A549 (cell line): ENCODE measurements around the gene RPS2.

Experiments
- BHLHE40 ChIP-seq: IDR thresholded peaks from 2 replicates; pipeline ENCODE4 v1.6.1; 2012; ENCODE audit warnings: low read depth, low read length, inconsistent platforms
- CEBPB ChIP-seq, 2 experiments: fragments of >200 bp in 1 of 2; sonication (Bioruptor Twin) in 1 of 2; formaldehyde crosslinking in 1 of 2; IDR thresholded peaks; 2 replicates each; pipeline ENCODE4 v1.6.1; 2012 to 2016
- CTCF ChIP-seq: fragments of >200 bp; sonication (Bioruptor Twin); formaldehyde crosslinking; IDR thresholded peaks from 3 replicates; pipeline ENCODE4 v1.5.1; 2016
- EP300 ChIP-seq, 2 experiments: fragments of >200 bp; sonication (Bioruptor Twin); formaldehyde crosslinking; IDR thresholded peaks; 2 replicates in 1 of 2; 3 replicates in 1 of 2; pipeline ENCODE4 v1.6.1; 2016 to 2017
- FOSL2 ChIP-seq, 2 experiments: fragments of 450-650 bp in 1 of 2; fragments of >200 bp in 1 of 2; sonication (Bioruptor Twin) in 1 of 2; formaldehyde crosslinking; IDR thresholded peaks; 2 replicates each; pipeline versions ENCODE4 v1.5.0 to v1.6.1; 2016 to 2020; ENCODE audit warnings: mild to moderate bottlenecking in 1 of 2, moderate library complexity in 1 of 2
- POLR2A ChIP-seq: IDR thresholded peaks from 2 replicates; pipeline ENCODE4 v1.6.1; 2012; ENCODE audit warnings: mild to moderate bottlenecking, low read length
- SMC3 ChIP-seq: fragments of >200 bp; sonication (Bioruptor Twin); formaldehyde crosslinking; IDR thresholded peaks from 3 replicates; pipeline ENCODE4 v1.6.1; 2018; ENCODE audit warnings: inconsistent platforms
- TF ChIP-seq, protein P1 (sequence below): fragments of 450-650 bp; IDR thresholded peaks from 2 replicates; pipeline ENCODE4 v1.6.1; 2014; ENCODE audit warnings: antibody characterized with exemption

DNA sequence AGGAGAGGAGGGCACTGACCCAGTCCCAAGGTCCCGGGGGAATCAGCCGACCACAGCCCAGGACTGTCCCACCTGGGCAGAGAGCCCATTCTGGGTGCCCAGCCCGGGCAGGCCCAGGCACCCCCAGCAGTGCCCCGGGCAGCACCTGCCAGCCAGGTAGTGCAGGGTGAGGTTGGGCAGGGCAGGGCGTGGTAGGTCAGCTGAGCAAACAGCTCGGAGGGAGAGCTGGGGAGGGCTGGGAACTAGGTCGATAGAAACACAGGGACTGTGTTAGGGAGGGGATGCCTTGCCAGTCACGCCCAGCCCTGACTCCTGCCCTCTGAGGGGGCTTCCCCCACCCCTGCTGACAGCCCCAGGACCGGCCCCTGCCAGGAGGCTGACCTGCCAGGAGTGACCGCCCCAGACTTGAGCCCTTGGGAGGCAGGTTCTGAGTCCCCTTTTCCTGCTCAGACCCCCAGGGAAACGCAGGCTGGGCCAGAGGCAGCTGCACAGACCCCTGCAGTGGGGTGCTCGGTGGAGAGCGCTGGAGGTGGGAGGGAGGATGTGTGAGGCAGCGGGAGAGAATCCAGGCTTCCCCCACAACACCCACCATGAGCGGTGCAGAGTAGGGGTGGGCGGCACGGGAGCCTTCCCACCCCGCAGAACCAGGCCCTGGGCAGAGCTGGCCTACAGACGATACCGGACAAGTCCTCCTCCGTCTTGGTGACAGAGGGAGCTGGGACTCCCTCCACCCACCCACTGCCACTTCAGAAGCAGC, 51.1 kb downstream of the RPS2 start:
- TF ChIP-seq SMC3 (no peak), POLR2A (no peak), FOSL2 (IDR thresholded peaks at IDR 0.05) (no peak), FOSL2 (CRISPR knock-in tag; IDR thresholded peaks at IDR 0.05) (no peak), EP300 (IDR thresholded peaks at IDR 0.05) (no peak), BHLHE40 (no peak), CTCF (no peak), CEBPB (IDR thresholded peaks at IDR 0.05) (no peak)
- TF ChIP-seq, protein P1, sequence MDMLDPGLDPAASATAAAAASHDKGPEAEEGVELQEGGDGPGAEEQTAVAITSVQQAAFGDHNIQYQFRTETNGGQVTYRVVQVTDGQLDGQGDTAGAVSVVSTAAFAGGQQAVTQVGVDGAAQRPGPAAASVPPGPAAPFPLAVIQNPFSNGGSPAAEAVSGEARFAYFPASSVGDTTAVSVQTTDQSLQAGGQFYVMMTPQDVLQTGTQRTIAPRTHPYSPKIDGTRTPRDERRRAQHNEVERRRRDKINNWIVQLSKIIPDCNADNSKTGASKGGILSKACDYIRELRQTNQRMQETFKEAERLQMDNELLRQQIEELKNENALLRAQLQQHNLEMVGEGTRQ, result no peak
